ENCODE results near the gene ITGBL1. TPM values are rescaled to one million over a fixed set of nuclear protein-coding genes. Genes with fewer than 3 reads are reported as not detected.
"Not testable (repeated sequence)": the region's sequence is repeated elsewhere in the genome, so short reads cannot be mapped to it uniquely, and the experiment has no call there.

Gene ITGBL1
- total RNA-seq, 2 donors from 2014 or later = not detected

DNA sequence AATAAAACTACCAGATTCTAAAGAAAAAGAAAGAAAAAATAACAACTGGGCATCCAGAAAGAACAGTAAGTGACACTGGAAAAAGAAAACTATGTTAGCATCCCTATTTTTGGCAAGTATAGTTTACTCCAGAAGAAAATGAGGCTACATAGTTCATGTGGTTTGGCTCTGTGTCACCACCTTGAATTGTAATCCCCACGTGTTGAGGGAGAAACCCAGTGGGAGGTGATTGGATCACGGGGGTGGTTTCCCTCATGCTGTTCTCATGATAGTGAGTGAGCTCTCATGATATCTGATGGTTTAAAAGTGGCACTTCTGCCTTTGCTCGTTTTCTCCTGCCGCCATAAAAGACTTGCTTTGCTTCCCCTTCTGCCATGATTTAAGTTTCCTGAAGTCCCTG is 76.9 kb downstream of the ITGBL1 start:
- Mint-ChIP-seq H3K4me1 (peaks cover 2% of the 10 kb centered on the region), H3K27ac (no peak overlapping the region), H3K4me3 (no peak overlapping the region), H3K36me3 (ENCODE audit: low read depth) (peaks cover 2% of the 10 kb centered on the region), H3K27me3 (peaks cover 10% of the 10 kb centered on the region)
- no peaks in the 10 kb centered on the region for H3K9me3 ChIP-seq (ENCODE audit: control insufficient read depth, low read length, poor library complexity, severe bottlenecking)
- ATAC-seq (peak; percentile 64), DNase-seq (no peak)

DNA sequence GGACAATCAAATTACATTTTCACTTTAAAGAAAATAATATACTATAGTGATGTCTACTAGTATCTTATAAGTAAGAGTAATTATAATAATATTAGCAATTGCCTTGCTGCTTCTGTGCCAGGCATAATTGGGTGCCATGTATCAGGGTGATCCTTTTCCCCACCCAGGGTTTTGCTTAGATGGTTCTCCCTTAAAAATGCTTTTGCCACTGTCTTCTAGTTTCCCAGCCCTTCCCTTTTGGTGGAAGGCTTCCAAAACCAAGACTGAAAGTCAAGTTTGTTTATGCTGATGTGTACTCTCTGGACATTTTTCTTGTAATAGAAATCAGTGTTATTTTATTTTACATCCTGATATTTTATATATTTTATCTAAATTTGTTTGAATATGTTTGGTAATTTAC is 77.8 kb downstream of the ITGBL1 start:
- no peak overlapping the region for H3K4me3 Mint-ChIP-seq
- peaks cover 2% of the 10 kb centered on the region for H3K36me3 Mint-ChIP-seq (ENCODE audit: low read depth)
- no peak for DNase-seq
- H3K4me1 Mint-ChIP-seq = peaks cover 2% of the 10 kb centered on the region
- peaks cover 10% of the 10 kb centered on the region for H3K27me3 Mint-ChIP-seq
- no peak overlapping the region for H3K27ac Mint-ChIP-seq
- no peaks in the 10 kb centered on the region for H3K9me3 ChIP-seq (ENCODE audit: control insufficient read depth, low read length, poor library complexity, severe bottlenecking)
- ATAC-seq = no peak

DNA sequence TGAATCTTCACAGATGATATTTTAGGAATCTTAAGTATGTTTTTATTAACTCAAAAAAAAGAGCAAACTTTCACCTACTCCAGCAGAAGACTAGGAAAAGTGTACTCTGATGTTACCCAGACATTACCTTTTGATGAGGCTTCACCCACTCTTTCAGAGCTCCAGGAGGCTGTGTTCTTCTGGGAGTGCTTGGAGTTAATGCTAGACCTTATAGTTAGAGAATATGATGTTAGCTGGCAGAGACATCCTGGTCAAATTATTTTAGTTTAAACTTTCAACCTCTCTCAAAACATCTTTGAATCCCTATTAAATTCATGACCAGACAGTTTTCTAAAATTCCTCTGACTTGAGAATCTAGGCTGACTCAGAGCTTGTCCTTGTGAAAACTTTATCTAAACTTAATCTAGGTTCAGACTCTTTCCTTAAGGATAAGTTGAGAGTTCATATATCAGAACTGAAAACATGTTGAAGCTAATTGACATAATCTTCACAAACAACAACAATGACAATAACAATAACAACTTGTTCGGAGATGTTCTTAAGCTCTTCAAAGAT is 82.8 kb downstream of the ITGBL1 start:
- no peaks in the 10 kb centered on the region for H3K9me3 ChIP-seq (ENCODE audit: control insufficient read depth, low read length, poor library complexity, severe bottlenecking)
- Mint-ChIP-seq H3K27me3 (no peaks in the 10 kb centered on the region), H3K27ac (no peak overlapping the region), H3K36me3 (ENCODE audit: low read depth) (peaks cover 2% of the 10 kb centered on the region), H3K4me1 (no peaks in the 10 kb centered on the region), H3K4me3 (no peak overlapping the region)
- DNase-seq = no peak
- no peak for ATAC-seq

DNA sequence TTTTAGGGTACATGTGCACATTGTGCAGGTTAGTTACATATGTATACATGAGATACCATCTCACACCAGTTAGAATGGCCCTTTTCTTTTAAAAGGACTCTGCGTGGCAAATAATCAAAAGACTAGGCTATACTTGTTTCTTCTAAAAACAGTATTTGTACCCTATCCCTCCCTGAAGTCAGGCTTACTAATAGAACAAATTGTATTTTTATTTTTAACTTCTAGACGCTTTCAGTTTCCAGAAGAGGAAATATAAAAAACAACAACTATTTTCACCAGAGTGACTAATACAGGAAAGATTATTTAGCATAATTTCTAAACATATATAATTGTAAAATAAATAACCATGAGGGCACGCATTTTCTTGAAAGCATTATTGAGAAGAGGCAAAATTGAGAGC is 83.6 kb downstream of the ITGBL1 start:
- Mint-ChIP-seq H3K4me1 (no peaks in the 10 kb centered on the region), H3K27me3 (no peaks in the 10 kb centered on the region), H3K4me3 (no peak overlapping the region), H3K27ac (no peak overlapping the region), H3K36me3 (ENCODE audit: low read depth) (peaks cover 2% of the 10 kb centered on the region)
- no peaks in the 10 kb centered on the region for H3K9me3 ChIP-seq (ENCODE audit: control insufficient read depth, low read length, poor library complexity, severe bottlenecking)
- ATAC-seq = no peak
- no peak for DNase-seq

DNA sequence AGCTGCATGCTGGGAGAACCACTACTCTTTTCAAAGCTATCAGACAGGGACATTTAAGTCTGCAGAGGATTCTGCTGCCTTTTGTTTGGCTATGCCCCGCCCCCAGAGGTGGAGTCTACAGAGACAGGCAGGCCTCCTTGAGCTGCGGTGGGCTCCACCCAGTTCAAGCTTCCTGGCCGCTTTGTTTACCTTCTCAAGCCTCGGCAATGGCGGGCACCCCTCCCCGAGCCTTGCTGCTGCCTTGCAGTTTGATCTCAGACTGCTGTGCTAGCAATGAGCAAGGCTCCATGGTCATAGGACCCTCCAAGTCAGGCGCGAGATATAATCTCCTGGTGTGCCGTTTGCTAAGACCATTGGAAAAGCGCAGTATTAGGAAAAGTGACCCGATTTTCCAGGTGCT is 92.1 kb downstream of the ITGBL1 start:
- H3K4me3 Mint-ChIP-seq; H3K9me3 ChIP-seq (ENCODE audit: control insufficient read depth, low read length, poor library complexity, severe bottlenecking); H3K27ac Mint-ChIP-seq; H3K36me3 Mint-ChIP-seq (ENCODE audit: low read depth); H3K4me1 Mint-ChIP-seq; DNase-seq; ATAC-seq: not testable (repeated sequence)
- peaks cover 12% of the 10 kb centered on the region for H3K27me3 Mint-ChIP-seq

DNA sequence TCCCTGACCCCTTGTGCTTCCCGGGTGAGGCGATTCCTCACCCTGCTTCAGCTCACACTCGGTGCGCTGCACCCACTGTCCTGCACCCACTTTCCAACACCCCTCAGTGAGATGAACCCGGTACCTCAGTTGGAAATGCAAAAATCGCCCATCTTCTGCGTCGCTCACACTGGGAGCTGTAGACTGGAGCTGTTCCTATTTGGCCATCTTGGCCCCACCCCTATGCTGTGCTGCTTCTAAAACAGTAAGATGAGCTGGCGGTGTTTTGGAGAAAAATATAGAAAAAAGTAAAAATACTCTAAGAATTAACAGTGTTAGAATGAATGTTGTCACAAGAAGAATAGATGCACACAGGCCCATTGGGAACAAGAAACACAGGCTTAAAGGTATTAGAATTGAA is 92.5 kb downstream of the ITGBL1 start:
- no peak for DNase-seq
- no peak overlapping the region for H3K4me3 Mint-ChIP-seq
- H3K4me1 Mint-ChIP-seq = no peaks in the 10 kb centered on the region
- H3K36me3 Mint-ChIP-seq (ENCODE audit: low read depth) = peaks cover 2% of the 10 kb centered on the region
- H3K27me3 Mint-ChIP-seq = peaks cover 12% of the 10 kb centered on the region
- ATAC-seq = no peak
- H3K27ac Mint-ChIP-seq = no peak overlapping the region
- H3K9me3 ChIP-seq (ENCODE audit: control insufficient read depth, low read length, poor library complexity, severe bottlenecking) = no peaks in the 10 kb centered on the region

DNA sequence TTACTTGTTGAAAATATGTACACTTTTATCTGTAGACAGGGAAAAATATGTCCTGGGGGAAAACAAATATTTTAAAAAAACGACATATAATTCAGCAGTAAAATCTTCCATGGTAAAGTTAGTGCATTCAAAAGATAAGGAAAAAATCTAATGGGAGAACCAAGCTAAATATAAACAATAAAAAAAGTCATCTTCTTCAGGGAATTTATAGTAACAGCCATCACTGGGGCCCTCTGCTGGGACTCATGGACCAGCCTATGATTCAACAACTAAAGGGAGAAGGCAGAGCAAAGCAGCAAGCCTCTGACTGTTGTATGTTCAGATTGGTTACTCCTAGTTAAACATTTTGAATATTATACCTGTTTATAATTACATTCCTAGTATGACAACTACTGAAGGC is 93.0 kb downstream of the ITGBL1 start:
- H3K4me3 Mint-ChIP-seq = no peak overlapping the region
- peaks cover 2% of the 10 kb centered on the region for H3K36me3 Mint-ChIP-seq (ENCODE audit: low read depth)
- peaks cover 12% of the 10 kb centered on the region for H3K27me3 Mint-ChIP-seq
- H3K9me3 ChIP-seq (ENCODE audit: control insufficient read depth, low read length, poor library complexity, severe bottlenecking) = no peaks in the 10 kb centered on the region
- no peak overlapping the region for H3K27ac Mint-ChIP-seq
- no peak for DNase-seq
- no peak for ATAC-seq
- no peaks in the 10 kb centered on the region for H3K4me1 Mint-ChIP-seq

DNA sequence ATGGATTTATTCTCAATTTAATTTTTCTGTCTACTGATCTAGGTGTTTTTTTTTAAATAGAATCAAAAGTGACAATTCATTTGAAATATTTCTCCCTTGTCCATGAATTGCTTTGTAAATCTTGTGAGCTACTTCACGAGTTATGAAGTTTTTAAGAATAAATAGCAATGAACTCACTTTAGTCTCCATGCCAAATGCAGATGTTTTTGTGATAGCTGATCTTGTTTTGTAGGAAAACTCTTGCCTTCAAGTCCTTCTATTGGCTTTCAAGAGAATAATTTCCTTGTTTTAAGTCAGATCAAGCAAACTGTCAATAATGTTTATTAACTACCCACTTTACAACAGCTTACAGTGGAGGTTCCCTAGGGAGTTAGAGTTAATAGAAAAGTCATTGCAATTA is 99.8 kb downstream of the ITGBL1 start:
- no peaks in the 10 kb centered on the region for H3K36me3 Mint-ChIP-seq (ENCODE audit: low read depth)
- DNase-seq = no peak
- H3K27ac Mint-ChIP-seq = no peak overlapping the region
- no peaks in the 10 kb centered on the region for H3K4me1 Mint-ChIP-seq
- peaks cover 9% of the 10 kb centered on the region for H3K27me3 Mint-ChIP-seq
- H3K4me3 Mint-ChIP-seq = no peak overlapping the region
- no peak for ATAC-seq
- no peaks in the 10 kb centered on the region for H3K9me3 ChIP-seq (ENCODE audit: control insufficient read depth, low read length, poor library complexity, severe bottlenecking)

DNA sequence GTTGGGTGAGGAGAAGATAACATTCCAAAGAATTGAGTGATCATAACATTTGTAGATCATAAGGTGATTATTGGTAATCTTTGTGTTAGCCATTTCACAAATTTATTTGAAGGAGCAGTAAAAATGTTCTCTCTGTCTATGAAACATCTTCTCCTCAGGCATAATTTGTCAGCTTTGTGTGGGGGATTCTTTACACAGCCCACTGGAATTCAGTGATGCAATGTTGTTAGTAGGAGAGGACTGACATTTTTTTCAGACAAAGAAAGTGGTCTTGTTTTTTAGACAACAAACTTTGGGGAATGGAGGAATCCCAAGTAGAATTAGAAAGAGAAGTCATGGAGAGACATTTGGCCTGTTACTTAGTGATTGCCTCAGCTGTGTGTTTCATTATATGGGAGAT is 100.3 kb downstream of the ITGBL1 start:
- no peaks in the 10 kb centered on the region for H3K9me3 ChIP-seq (ENCODE audit: control insufficient read depth, low read length, poor library complexity, severe bottlenecking)
- H3K4me3 Mint-ChIP-seq = no peak overlapping the region
- no peaks in the 10 kb centered on the region for H3K36me3 Mint-ChIP-seq (ENCODE audit: low read depth)
- peaks cover 13% of the 10 kb centered on the region for H3K27me3 Mint-ChIP-seq
- H3K27ac Mint-ChIP-seq = no peak overlapping the region
- DNase-seq (no peak), ATAC-seq (no peak)
- no peaks in the 10 kb centered on the region for H3K4me1 Mint-ChIP-seq

DNA sequence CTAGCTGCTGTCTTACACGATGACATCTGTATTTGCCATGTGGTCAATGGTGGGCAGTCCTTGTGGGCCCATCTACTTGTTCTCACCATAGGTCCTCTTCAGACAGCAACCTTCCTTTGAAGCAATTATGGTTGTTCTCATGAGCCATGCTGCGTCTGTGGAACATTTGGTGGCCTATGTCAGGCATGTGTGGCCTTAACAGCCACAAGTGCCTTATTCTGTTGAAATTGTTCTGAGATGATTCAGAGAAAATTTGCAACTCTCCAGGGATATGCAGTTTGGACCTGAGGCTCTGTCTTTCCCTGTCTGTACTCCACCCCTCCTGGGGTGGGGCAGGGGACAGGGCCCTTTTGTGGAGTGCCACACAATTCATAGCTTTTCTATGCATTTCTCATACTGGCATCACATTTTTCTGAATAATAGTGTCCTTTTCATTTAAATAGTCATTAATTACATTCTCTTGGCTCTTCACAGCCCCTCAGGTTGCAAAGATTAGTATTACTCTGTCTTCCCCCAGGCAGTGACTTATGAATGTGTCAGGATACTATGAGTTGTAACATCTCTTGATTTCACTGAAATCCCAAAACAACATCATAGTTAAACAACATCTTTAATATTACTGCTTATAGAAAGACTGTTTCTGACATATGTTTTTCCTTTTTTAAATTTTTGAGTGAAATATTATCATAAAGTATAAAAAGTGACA is 102.1 kb downstream of the ITGBL1 start:
- H3K27ac Mint-ChIP-seq = no peak overlapping the region
- no peaks in the 10 kb centered on the region for H3K4me1 Mint-ChIP-seq
- no peaks in the 10 kb centered on the region for H3K9me3 ChIP-seq (ENCODE audit: control insufficient read depth, low read length, poor library complexity, severe bottlenecking)
- peaks cover 31% of the 10 kb centered on the region for H3K27me3 Mint-ChIP-seq
- H3K4me3 Mint-ChIP-seq = no peak overlapping the region
- H3K36me3 Mint-ChIP-seq (ENCODE audit: low read depth) = no peaks in the 10 kb centered on the region
- DNase-seq (no peak), ATAC-seq (no peak)

DNA sequence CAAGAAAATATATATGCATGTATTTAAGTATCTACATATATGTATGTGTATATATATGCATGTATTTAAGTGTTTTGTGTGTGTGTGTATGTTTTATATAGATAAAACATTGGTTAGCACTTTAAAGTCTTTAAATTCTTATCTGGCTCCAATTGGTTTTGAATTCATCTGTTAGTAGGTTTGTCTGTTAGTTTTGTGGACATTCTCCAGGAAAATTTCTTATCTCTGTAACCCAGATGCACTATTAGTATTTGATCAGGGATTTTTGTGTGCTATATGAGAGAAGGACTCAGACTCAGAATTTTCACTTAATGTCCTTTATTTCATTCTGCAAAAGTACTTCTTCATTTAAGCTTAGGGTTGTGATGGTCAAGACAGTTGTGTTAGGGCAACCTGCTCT is 103.1 kb downstream of the ITGBL1 start:
- Mint-ChIP-seq H3K27ac (no peak overlapping the region), H3K4me1 (no peaks in the 10 kb centered on the region), H3K4me3 (no peak overlapping the region), H3K36me3 (ENCODE audit: low read depth) (no peaks in the 10 kb centered on the region), H3K27me3 (peaks cover 38% of the 10 kb centered on the region)
- no peak for DNase-seq
- H3K9me3 ChIP-seq (ENCODE audit: control insufficient read depth, low read length, poor library complexity, severe bottlenecking) = no peaks in the 10 kb centered on the region
- no peak for ATAC-seq

DNA sequence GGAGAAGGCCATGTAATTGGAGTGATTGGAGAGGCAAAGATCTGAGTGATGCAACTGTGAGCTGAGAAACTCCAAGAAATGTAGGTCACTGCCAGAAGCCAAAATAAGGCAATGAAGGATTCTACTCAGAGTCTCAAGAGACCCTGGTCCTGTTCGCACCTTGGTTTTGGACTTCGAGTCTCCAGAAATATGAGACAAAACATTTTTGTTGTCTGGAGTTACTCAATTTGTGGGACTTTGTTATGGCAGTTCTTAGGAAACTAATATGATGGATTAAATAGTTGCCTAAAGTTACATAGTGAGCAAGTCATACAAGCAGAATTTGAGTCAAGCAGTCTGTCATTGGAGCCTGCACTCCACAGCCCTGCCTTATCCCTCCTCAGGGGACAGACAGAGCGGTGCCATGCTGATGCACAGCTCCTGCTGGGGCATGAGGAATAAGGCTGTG is 104.2 kb downstream of the ITGBL1 start:
- H3K27ac Mint-ChIP-seq = no peak overlapping the region
- H3K4me1 Mint-ChIP-seq = no peaks in the 10 kb centered on the region
- ATAC-seq = no peak

DNA sequence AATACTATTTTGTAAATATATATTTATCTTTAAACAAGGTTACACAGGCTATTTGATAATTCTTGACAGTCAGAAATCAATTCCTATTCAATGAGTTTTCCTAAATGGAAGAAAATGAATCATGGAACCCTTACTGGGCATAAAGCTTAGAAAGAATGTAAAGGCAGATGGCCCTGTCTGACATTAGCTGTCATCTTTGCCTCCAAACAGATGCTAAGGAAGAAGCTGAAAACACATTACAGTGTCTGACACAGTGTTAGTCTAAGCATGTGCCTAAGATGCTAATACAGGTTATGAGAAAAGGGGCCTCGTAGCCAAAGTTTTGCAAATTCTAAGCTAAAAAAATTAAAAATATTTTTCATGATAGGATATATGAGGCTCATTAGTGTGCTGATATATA is 112.8 kb downstream of the ITGBL1 start:
- no peak for ATAC-seq
- peaks cover 10% of the 10 kb centered on the region for H3K27me3 Mint-ChIP-seq

More for the DNA sequence above, 104.2 kb downstream of the ITGBL1 start:
- Mint-ChIP-seq H3K4me3 (no peak overlapping the region), H3K27me3 (peaks cover 48% of the 10 kb centered on the region), H3K36me3 (ENCODE audit: low read depth) (no peaks in the 10 kb centered on the region)
- H3K9me3 ChIP-seq (ENCODE audit: control insufficient read depth, low read length, poor library complexity, severe bottlenecking) = no peaks in the 10 kb centered on the region
- DNase-seq = no peak

DNA sequence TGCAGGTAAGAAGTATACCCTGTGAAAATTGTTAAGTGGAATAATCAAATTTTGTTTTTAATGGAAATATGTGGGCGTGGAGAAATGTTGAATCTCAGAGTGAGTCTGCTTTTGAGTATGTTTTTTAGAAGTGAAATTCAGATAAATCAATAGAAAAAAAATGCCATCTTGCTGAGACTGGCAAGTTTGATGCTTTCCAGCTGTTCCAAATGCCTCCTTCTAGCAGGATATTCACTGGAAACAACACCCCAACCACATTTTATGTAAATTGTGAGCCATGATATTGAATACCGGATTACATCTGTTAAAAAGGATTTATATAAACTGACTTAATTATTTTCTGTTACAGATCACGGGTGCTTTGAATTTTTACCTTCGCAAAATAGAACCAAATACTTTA is 115.4 kb downstream of the ITGBL1 start:
- DNase-seq (no peak), ATAC-seq (no peak)
- no peaks in the 10 kb centered on the region for H3K9me3 ChIP-seq (ENCODE audit: control insufficient read depth, low read length, poor library complexity, severe bottlenecking)
- H3K4me3 Mint-ChIP-seq = no peak overlapping the region
- peaks cover 3% of the 10 kb centered on the region for H3K36me3 Mint-ChIP-seq (ENCODE audit: low read depth)
- peaks cover 5% of the 10 kb centered on the region for H3K27me3 Mint-ChIP-seq
- H3K4me1 Mint-ChIP-seq = peaks cover 2% of the 10 kb centered on the region
- H3K27ac Mint-ChIP-seq = no peak overlapping the region

More for the DNA sequence above, 112.8 kb downstream of the ITGBL1 start:
- Mint-ChIP-seq H3K4me3 (no peak overlapping the region), H3K36me3 (ENCODE audit: low read depth) (no peaks in the 10 kb centered on the region), H3K27ac (no peak overlapping the region), H3K4me1 (no peaks in the 10 kb centered on the region)
- no peak for DNase-seq
- no peaks in the 10 kb centered on the region for H3K9me3 ChIP-seq (ENCODE audit: control insufficient read depth, low read length, poor library complexity, severe bottlenecking)

Measured in T-helper 17 cell (primary cell).